NB4 (cell line): ENCODE measurements around the gene ZNF678.
"Not testable (repeated sequence)": the region's sequence is repeated elsewhere in the genome, so short reads cannot be mapped to it uniquely, and the experiment has no call there.

Experiments used
- CTCF ChIP-seq: IDR thresholded peaks from one replicate; pipeline ENCODE4 v1.5.1; 2012; ENCODE audit warnings: low read depth, low read length
- POLR2A ChIP-seq: IDR thresholded peaks from 2 replicates; pipeline ENCODE4 v1.6.1; 2011; ENCODE audit warnings: mild to moderate bottlenecking; ENCODE audit not compliant: insufficient read length; ENCODE audit errors: extremely low read depth

- TF ChIP-seq CTCF, POLR2A: not testable (repeated sequence)
Measured at GRCh38 chr1:227606271-227606670, 42.9 kb downstream of the ZNF678 start.
